Gastrocnemius medialis (tissue), 4 donors: ENCODE results near the gene AP4E1.

Source experiments
- POLR2A ChIP-seq, 2 donors: fragments of 450-650 bp; IDR thresholded peaks; one replicate each; pipeline ENCODE4 v1.6.1; 2017; ENCODE audit warnings: antibody characterized with exemption in 2 of 2, mild to moderate bottlenecking in 2 of 2, moderate library complexity in 2 of 2
- TF ChIP-seq, protein P1 (sequence below), 5 experiments: fragments of 450-650 bp in 3 of 5; fragments of 200-600 bp in 2 of 5; sonication (generic) in 2 of 5; IDR thresholded peaks in 4 of 5; conservative IDR thresholded peaks in 1 of 5; 1 replicate in 4 of 5; 2 replicates in 1 of 5; pipeline ENCODE4 v1.5.1; 2016 to 2019; ENCODE audit warnings: antibody characterized with exemption in 5 of 5, mild to moderate bottlenecking in 3 of 5, moderate library complexity in 3 of 5

GRCh38 chr15:50978580-50978979, 70.1 kb downstream of the AP4E1 start:
- TF ChIP-seq POLR2A (IDR thresholded peaks at IDR 0.05): no peak
- TF ChIP-seq, protein P1, sequence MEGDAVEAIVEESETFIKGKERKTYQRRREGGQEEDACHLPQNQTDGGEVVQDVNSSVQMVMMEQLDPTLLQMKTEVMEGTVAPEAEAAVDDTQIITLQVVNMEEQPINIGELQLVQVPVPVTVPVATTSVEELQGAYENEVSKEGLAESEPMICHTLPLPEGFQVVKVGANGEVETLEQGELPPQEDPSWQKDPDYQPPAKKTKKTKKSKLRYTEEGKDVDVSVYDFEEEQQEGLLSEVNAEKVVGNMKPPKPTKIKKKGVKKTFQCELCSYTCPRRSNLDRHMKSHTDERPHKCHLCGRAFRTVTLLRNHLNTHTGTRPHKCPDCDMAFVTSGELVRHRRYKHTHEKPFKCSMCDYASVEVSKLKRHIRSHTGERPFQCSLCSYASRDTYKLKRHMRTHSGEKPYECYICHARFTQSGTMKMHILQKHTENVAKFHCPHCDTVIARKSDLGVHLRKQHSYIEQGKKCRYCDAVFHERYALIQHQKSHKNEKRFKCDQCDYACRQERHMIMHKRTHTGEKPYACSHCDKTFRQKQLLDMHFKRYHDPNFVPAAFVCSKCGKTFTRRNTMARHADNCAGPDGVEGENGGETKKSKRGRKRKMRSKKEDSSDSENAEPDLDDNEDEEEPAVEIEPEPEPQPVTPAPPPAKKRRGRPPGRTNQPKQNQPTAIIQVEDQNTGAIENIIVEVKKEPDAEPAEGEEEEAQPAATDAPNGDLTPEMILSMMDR (IDR thresholded peaks at IDR 0.05 in 4 of 5, conservative IDR thresholded peaks at IDR 0.05 in 1 of 5): no peak
